ENCODE measurements around the gene FAM193B. TPM values are rescaled to one million over a fixed set of nuclear protein-coding genes. Genes with fewer than 3 reads are reported as not detected.
A peak's percentile ranks its signal among the peaks of the same experiment; 100 is the strongest.

Gene FAM193B
- total and polyA plus RNA-seq, 2 of the 13 experiments (the other 11 are each of a cell fraction or from before 2014, with no cell fraction given) = 21.2 to 40.9 TPM

GRCh38 chr5:177599731-177600507 lies 45.6 kb upstream of the FAM193B start, which contains the start of gene B4GALT7 (continued):
- TF ChIP-seq KLF16 (CRISPR knock-in tag; IDR thresholded peaks at IDR 0.05) (peak in 1 of 2 experiments; percentile 76; a peak in 2 of 4 replicates), ZBTB14 (CRISPR knock-in tag; IDR thresholded peaks at IDR 0.05) (peak; percentile 36; the same call in 1 of the 2 replicates), ELF3 (CRISPR knock-in tag; IDR thresholded peaks at IDR 0.05) (peak; percentile 25; the same call in 1 of the 2 replicates), ARNT2 (CRISPR knock-in tag; IDR thresholded peaks at IDR 0.05; ENCODE audit: low read depth) (peak; percentile 81; the same call in 1 of the 2 replicates), GTF3A (CRISPR knock-in tag; conservative IDR thresholded peaks at IDR 0.05) (no peak), FOXO1 (CRISPR knock-in tag; IDR thresholded peaks at IDR 0.05) (peak; percentile 77; the same call in 1 of the 2 replicates), PTBP1 (IDR thresholded peaks at IDR 0.05; ENCODE audit: low read depth, low read length, poor library complexity, severe bottlenecking) (no peak), ZNF652 (CRISPR knock-in tag; IDR thresholded peaks at IDR 0.05; ENCODE audit: borderline replicate concordance, low read depth) (no peak), NFKBIZ (CRISPR knock-in tag; IDR thresholded peaks at IDR 0.05) (0 out of 2 replicates have a peak, but pooled peaks have one; percentile 48), KDM5B (CRISPR knock-in tag; IDR thresholded peaks at IDR 0.05; ENCODE audit: borderline replicate concordance) (no peak), HNF1B (CRISPR knock-in tag; IDR thresholded peaks at IDR 0.05) (0 out of 2 replicates have a peak, but pooled peaks have one; percentile 19), TERF1 (CRISPR knock-in tag; IDR thresholded peaks at IDR 0.05) (0 out of 2 replicates have a peak, but pooled peaks have one; percentile 66), SIN3A (IDR thresholded peaks at IDR 0.05; ENCODE audit: borderline replicate concordance, low read depth, low read length) (peak; percentile 67; the same call in 1 of the 2 replicates), YEATS2 (CRISPR knock-in tag; IDR thresholded peaks at IDR 0.05; ENCODE audit: borderline replicate concordance) (peak; percentile 68), ZSCAN20 (CRISPR knock-in tag; IDR thresholded peaks at IDR 0.05; ENCODE audit: borderline replicate concordance) (peak; percentile 49; the same call in 1 of the 2 replicates), IRX3 (CRISPR knock-in tag; IDR thresholded peaks at IDR 0.05; ENCODE audit: borderline replicate concordance, low read depth) (0 out of 2 replicates have a peak, but pooled peaks have one; percentile 59), PCBP1 (IDR thresholded peaks at IDR 0.05; ENCODE audit: borderline replicate concordance, low read depth, low read length) (no peak), CCDC6 (CRISPR knock-in tag; IDR thresholded peaks at IDR 0.05) (peak; percentile 21; the same call in 1 of the 2 replicates), KLF15 (CRISPR knock-in tag; IDR thresholded peaks at IDR 0.05; ENCODE audit: borderline replicate concordance) (0 out of 2 replicates have a peak, but pooled peaks have one; percentile 75), HOXA3 (CRISPR knock-in tag; IDR thresholded peaks at IDR 0.05) (peak; percentile 88), TGIF2 (CRISPR knock-in tag; IDR thresholded peaks at IDR 0.05) (peak; percentile 6; the same call in 1 of the 2 replicates), ZC3H13 (CRISPR knock-in tag; IDR thresholded peaks at IDR 0.05) (no peak), LCORL (IDR thresholded peaks at IDR 0.05) (no peak), LCORL (CRISPR knock-in tag; IDR thresholded peaks at IDR 0.05) (peak; percentile 21; the same call in 1 of the 2 replicates), ZNF30 (CRISPR knock-in tag; IDR thresholded peaks at IDR 0.05) (no peak), RORA (CRISPR knock-in tag; IDR thresholded peaks at IDR 0.05) (no peak)
